ENCODE data around the gene OGFOD2.

OGFOD2 gene

GRCh38 chr12:122975790-122976647 lies 975 bp downstream of the OGFOD2 start:
- in situ Hi-C loops (cut with HindIII; ENCODE audit: low sequenced_read_pairs): no loop called here

GRCh38 chr12:122976648-122976975 lies 1.6 kb downstream of the OGFOD2 start:
- in situ Hi-C loops (cut with HindIII; ENCODE audit: low sequenced_read_pairs): no loop called here

GRCh38 chr12:122977153-122977552 lies 2.1 kb downstream of the OGFOD2 start:
- in situ Hi-C loops (cut with HindIII; ENCODE audit: low sequenced_read_pairs): no loop called here

- in situ Hi-C loops (cut with HindIII; ENCODE audit: low sequenced_read_pairs): no loop called here
Observed at GRCh38 chr12:122977655-122978392, 2.8 kb downstream of the OGFOD2 start.

GRCh38 chr12:122978507-122978955 lies 3.5 kb downstream of the OGFOD2 start:
- in situ Hi-C loops (cut with HindIII; ENCODE audit: low sequenced_read_pairs): no loop called here

- in situ Hi-C loops (cut with HindIII; ENCODE audit: low sequenced_read_pairs): no loop called here
Observed at GRCh38 chr12:122979001-122979907, 4.2 kb downstream of the OGFOD2 start.

GRCh38 chr12:122979908-122980182 lies 4.8 kb downstream of the OGFOD2 start:
- in situ Hi-C loops (cut with HindIII; ENCODE audit: low sequenced_read_pairs): no loop called here

- in situ Hi-C loops (cut with HindIII; ENCODE audit: low sequenced_read_pairs): no loop called here
Observed at GRCh38 chr12:122980183-122981035, 5.4 kb downstream of the OGFOD2 start, which contains the start of gene ARL6IP4. Gene ARL6IP4 (plus strand): TSS chr12:122980681. CDS start chr12:122981140, 459 bp downstream.

- in situ Hi-C loops (cut with HindIII; ENCODE audit: low sequenced_read_pairs): no loop called here
Observed at GRCh38 chr12:122981036-122981471, 6.0 kb downstream of the OGFOD2 start.

- in situ Hi-C loops (cut with HindIII; ENCODE audit: low sequenced_read_pairs): no loop called here
Observed at GRCh38 chr12:122981587-122982476, 6.8 kb downstream of the OGFOD2 start.

- in situ Hi-C loops (cut with HindIII; ENCODE audit: low sequenced_read_pairs): no loop called here
Observed at GRCh38 chr12:122982477-122982815, 7.4 kb downstream of the OGFOD2 start.

GRCh38 chr12:122982963-122983788 lies 8.1 kb downstream of the OGFOD2 start:
- in situ Hi-C loops (cut with HindIII; ENCODE audit: low sequenced_read_pairs): no loop called here

GRCh38 chr12:122983789-122984515 lies 8.9 kb downstream of the OGFOD2 start:
- in situ Hi-C loops (cut with HindIII; ENCODE audit: low sequenced_read_pairs): no loop called here

GRCh38 chr12:122984612-122985337 lies 9.7 kb downstream of the OGFOD2 start:
- in situ Hi-C loops (cut with HindIII; ENCODE audit: low sequenced_read_pairs): no loop called here

- in situ Hi-C loops (cut with HindIII; ENCODE audit: low sequenced_read_pairs): no loop called here
Observed at GRCh38 chr12:122985338-122986257, 10.6 kb downstream of the OGFOD2 start.

GRCh38 chr12:122986258-122986871 lies 11.3 kb downstream of the OGFOD2 start:
- in situ Hi-C loops (cut with HindIII; ENCODE audit: low sequenced_read_pairs): no loop called here

Measured in DLD1 (cell line).